Testis (tissue), 3 donors: ENCODE results near the gene RASA2. TPM values are rescaled to one million over a fixed set of nuclear protein-coding genes. Genes with fewer than 3 reads are reported as not detected.

Source experiments
- DNase-seq: peaks from one replicate; pipeline ENCODE4 v3.0.0-alpha.2; 2019
- H3K27ac ChIP-seq, 2 donors: fragments of 200-600 bp; sonication (generic); one replicate each; pipeline ENCODE4 v1.5.1; 2019
- H3K27me3 ChIP-seq: fragments of 200-600 bp; sonication (generic); one replicate; pipeline ENCODE4 v1.5.1; 2019
- H3K36me3 ChIP-seq: fragments of 200-600 bp; sonication (generic); one replicate; pipeline ENCODE4 v1.5.1; 2017; ENCODE audit warnings: low read depth; ENCODE audit errors: missing control alignments
- H3K4me1 ChIP-seq: fragments of 200-600 bp; sonication (generic); one replicate; pipeline ENCODE4 v1.5.1; 2019
- H3K4me3 ChIP-seq, 2 donors: fragments of 200-600 bp; sonication (generic); one replicate each; pipeline ENCODE4 v1.5.1; 2017 to 2019
- H3K9me3 ChIP-seq: fragments of 200-600 bp; sonication (generic); one replicate; pipeline ENCODE4 v1.5.1; 2017
- CTCF ChIP-seq, 3 experiments: fragments of 450-650 bp in 2 of 3; fragments of 200-600 bp in 1 of 3; sonication (generic) in 1 of 3; IDR thresholded peaks; one replicate each; pipeline ENCODE4 v1.5.1; 2016 to 2019; ENCODE audit warnings: antibody characterized with exemption in 3 of 3, mild to moderate bottlenecking in 2 of 3, moderate library complexity in 1 of 3
- POLR2A ChIP-seq: fragments of 450-650 bp; IDR thresholded peaks from one replicate; pipeline ENCODE4 v1.6.1; 2017; ENCODE audit warnings: antibody characterized with exemption, mild to moderate bottlenecking, moderate library complexity
- WGBS, 2 donors: methylation state at CpG; one replicate each; pipeline ENCODE4 v1.1.5; 2018; 5-methylcytosine and 5-hydroxymethylcytosine counted together
- intact Hi-C: fragments of 100-400 bp; cut with DNase I; formaldehyde crosslinking; loops from one replicate; pipeline ENCODE4 v1.15.1; 2023; ENCODE audit warnings: low total_unique reads
- polyA plus RNA-seq: library from polyadenylated mRNA; stranded (reverse); fragments of 350-450 nt; fragmentation: Illumina TruSeq; extraction: RNeasy Lipid Tissue Mini Kit (QIAGEN cat#74804); gene quantifications from one replicate; pipeline ENCODE4 v1.2.3, GENCODE V29; 2014; ENCODE audit warnings: low read depth, low replicate concordance; ENCODE audit not compliant: insufficient read depth
- total RNA-seq, 2 donors: library from RNA; depleted of rRNA; stranded (reverse); fragments of >200 nt; gene quantifications; one replicate each; pipeline ENCODE4 v1.2.3, GENCODE V29; 2016

Gene RASA2
- total and polyA plus RNA-seq, 3 donors from 2014 or later = 16.2 to 18.3 (median 18.2) TPM

DNA sequence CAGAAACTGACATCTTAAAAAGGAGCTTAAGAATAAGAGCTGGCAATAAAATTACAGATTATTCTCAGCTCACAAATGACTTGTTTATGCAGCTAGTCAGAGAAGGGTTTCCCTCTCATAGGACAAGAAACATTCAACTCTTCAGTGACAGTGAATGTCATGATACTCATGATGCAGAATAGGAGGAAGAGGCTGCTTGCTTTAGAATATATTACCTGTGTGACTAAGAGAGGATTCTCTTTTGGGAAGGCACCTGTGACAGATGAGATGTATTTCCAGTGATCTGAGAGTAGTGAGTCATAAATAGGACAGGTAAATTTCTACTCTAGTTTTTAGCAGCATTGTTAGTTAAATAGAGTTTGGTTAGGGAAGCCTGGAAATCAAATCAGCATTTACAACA is 39.9 kb downstream of the RASA2 start:
- H3K9me3 ChIP-seq = no peaks in the 10 kb centered on the region
- TF ChIP-seq CTCF (IDR thresholded peaks at IDR 0.05) = no peak
- no peak for TF ChIP-seq POLR2A
- H3K27me3 ChIP-seq = no peaks in the 10 kb centered on the region
- H3K36me3 ChIP-seq = no peaks in the 10 kb centered on the region
- no peak overlapping the region for H3K4me3 ChIP-seq
- intact Hi-C loops = no loop called here
- H3K4me1 ChIP-seq = no peaks in the 10 kb centered on the region
- H3K27ac ChIP-seq = no peak overlapping the region
- no peak for DNase-seq

- 90 to 94% methylated on average over 1 of the region's 1 CpG for WGBS, 2 donors
- TF ChIP-seq CTCF (IDR thresholded peaks at IDR 0.05) = no peak
- no peak for TF ChIP-seq POLR2A
- no peak for DNase-seq
- Histone ChIP-seq H3K27ac (no peak overlapping the region), H3K9me3 (no peaks in the 10 kb centered on the region), H3K36me3 (no peaks in the 10 kb centered on the region), H3K4me3 (no peak overlapping the region), H3K4me1 (no peaks in the 10 kb centered on the region), H3K27me3 (no peaks in the 10 kb centered on the region)
- intact Hi-C loops = no loop called here
These were observed 42.0 kb downstream of the RASA2 start for GRCh38 chr3:141528800-141529199.

GRCh38 chr3:141529256-141529655 is 42.4 kb downstream of the RASA2 start:
- TF ChIP-seq CTCF (IDR thresholded peaks at IDR 0.05) (no peak), POLR2A (no peak)
- Histone ChIP-seq H3K9me3 (no peaks in the 10 kb centered on the region), H3K4me3 (no peak overlapping the region), H3K27ac (peak overlapping the region in 1 of 2 donors; percentile 42), H3K27me3 (no peaks in the 10 kb centered on the region), H3K36me3 (no peaks in the 10 kb centered on the region), H3K4me1 (no peaks in the 10 kb centered on the region)
- intact Hi-C loops = no loop called here
- DNase-seq = no peak

- no peak for TF ChIP-seq POLR2A
- TF ChIP-seq CTCF (IDR thresholded peaks at IDR 0.05) = no peak
- H3K27me3 ChIP-seq = no peaks in the 10 kb centered on the region
These were observed 43.0 kb downstream of the RASA2 start for GRCh38 chr3:141529717-141530414.

DNA sequence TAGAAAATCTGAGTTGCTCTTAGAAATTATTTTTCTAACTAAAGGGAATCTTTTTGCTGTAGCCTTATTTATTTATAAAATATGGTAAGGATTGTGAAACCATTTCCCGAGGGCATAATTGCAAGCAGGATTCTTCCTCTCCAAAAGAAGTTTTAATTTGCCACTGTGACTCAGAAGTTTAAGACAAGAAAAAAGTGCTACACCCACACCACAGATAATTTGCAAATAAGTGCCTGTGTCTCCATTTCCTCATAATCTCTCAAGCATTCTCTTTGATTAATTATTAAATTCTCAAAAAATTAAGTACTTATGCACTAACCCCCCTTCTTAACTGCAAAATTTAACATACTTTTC is 43.6 kb downstream of the RASA2 start:
- H3K9me3 ChIP-seq = no peaks in the 10 kb centered on the region
- H3K36me3 ChIP-seq = no peaks in the 10 kb centered on the region
- intact Hi-C loops = no loop called here
- TF ChIP-seq POLR2A = no peak
- no peak for TF ChIP-seq CTCF (IDR thresholded peaks at IDR 0.05)
- no peaks in the 10 kb centered on the region for H3K4me1 ChIP-seq
- no peak for DNase-seq
- H3K4me3 ChIP-seq = no peak overlapping the region
- H3K27ac ChIP-seq = peak overlapping the region in 1 of 2 donors; percentile 42
- no peaks in the 10 kb centered on the region for H3K27me3 ChIP-seq
- 41 to 62% methylated on average over 1 of the region's 1 CpG for WGBS, 2 donors

More at GRCh38 chr3:141529717-141530414, 43.0 kb downstream of the RASA2 start:
- Histone ChIP-seq H3K4me1 (no peaks in the 10 kb centered on the region), H3K27ac (peak overlapping the region in 1 of 2 donors; percentile 42), H3K4me3 (no peak overlapping the region), H3K36me3 (no peaks in the 10 kb centered on the region), H3K9me3 (no peaks in the 10 kb centered on the region)
- WGBS, 2 donors = 29 to 31% methylated on average over 1 of the region's 1 CpG
- DNase-seq = no peak
- intact Hi-C loops = no loop called here
